HEK293 (cell line): ENCODE results near the gene PHF5A.

Experiments used
- ATF2 ChIP-seq: fragments of 450-650 bp; formaldehyde crosslinking; IDR thresholded peaks from 2 replicates; pipeline ENCODE4 v1.5.1; 2016; ENCODE audit warnings: missing biosample characterization, missing genetic modification characterization, low read depth
- CTCF ChIP-seq: fragments of 450-650 bp; formaldehyde crosslinking; IDR thresholded peaks from 2 replicates; pipeline ENCODE4 v1.5.1; 2016; ENCODE audit warnings: missing biosample characterization, missing genetic modification characterization
- OSR2 ChIP-seq: fragments of 450-650 bp; formaldehyde crosslinking; IDR thresholded peaks from 2 replicates; pipeline ENCODE4 v1.5.1; 2016; ENCODE audit warnings: missing biosample characterization, missing genetic modification characterization
- ZNF138 ChIP-seq: fragments of 450-650 bp; formaldehyde crosslinking; IDR thresholded peaks from 2 replicates; pipeline ENCODE4 v1.5.1; 2016; ENCODE audit warnings: missing biosample characterization, missing genetic modification characterization, borderline replicate concordance

GRCh38 chr22:41498303-41498835 is 29.9 kb upstream of the PHF5A start:
- TF ChIP-seq ZNF138 (tag by site-specific recombination) (no peak), OSR2 (tag by site-specific recombination) (no peak), CTCF (tag by site-specific recombination) (no peak), ATF2 (tag by site-specific recombination) (no peak)
